GM21723 (cell line): ENCODE data around the gene PPP6R1.
"Not testable (repeated sequence)": the region's sequence is repeated elsewhere in the genome, so short reads cannot be mapped to it uniquely, and the experiment has no call there.

Experiments
- ATAC-seq: cut with Tn5 transposase; IDR thresholded peaks from one replicate; pipeline ENCODE4 v1.9.1; 2021; ENCODE audit warnings: mild to moderate bottlenecking, moderate library complexity; ENCODE audit not compliant: unreplicated experiment

PPP6R1 gene

GRCh38 chr19:55225415-55225958, 33.3 kb downstream of the PPP6R1 start:
- no peak for ATAC-seq

- not testable (repeated sequence) for ATAC-seq
Measured at GRCh38 chr19:55224679-55225414, 34.0 kb downstream of the PPP6R1 start.

DNA sequence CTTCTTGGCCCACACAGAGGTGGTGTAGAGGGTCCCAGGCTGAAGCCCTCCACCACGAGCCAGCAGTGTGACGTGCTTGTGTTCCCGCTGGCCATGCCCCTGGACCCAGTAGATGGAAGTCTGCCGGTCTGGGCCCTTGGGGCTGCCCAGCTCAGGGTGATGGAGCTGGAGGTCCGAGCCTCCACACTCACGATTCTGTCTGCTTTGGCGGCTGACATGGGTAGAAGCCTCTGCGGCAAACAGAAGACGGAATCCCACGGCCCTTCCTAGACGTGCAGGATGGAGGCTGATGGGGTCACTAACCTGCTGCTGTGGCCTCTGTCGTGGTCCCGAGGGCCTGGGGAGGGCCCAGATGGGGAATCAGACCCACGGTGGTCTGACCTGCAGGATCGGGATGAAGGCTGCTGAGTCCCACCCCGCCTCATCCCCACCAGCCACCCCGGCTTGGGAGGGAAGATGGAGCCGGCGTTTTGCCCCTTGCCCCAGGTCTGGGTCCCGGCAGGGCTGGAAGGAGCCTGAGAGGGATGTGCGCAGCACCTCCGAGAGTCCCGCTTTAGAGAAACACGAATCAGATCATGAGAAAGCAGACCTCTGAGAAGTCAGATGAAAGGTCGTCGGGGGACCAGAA, 34.7 kb downstream of the PPP6R1 start:
- no peak for ATAC-seq

GRCh38 chr19:55223291-55224037, 35.4 kb downstream of the PPP6R1 start:
- no peak for ATAC-seq

- no peak for ATAC-seq
Measured at GRCh38 chr19:55220525-55220924, 38.3 kb downstream of the PPP6R1 start.

- ATAC-seq, result no peak
Measured at GRCh38 chr19:55216461-55217198, 42.2 kb downstream of the PPP6R1 start.

DNA sequence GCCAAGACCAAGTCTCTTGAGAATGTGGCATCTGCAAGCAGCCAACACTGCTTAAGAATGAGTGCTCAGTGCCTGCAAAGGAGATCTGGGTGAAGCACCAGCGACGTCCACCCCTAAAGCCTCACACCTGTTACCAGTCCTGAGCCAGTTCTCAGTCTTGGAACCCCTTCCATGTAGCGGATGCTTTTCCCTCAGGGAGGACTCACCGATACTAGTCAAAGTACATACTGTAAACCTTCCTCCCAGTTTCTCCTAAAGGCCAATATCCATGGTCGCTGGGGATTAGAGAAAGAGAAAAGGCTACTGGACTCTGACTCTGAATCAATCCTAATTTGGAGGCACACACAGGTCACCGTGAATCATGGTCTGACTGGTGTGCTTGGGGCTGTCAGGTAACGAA, 45.3 kb downstream of the PPP6R1 start:
- no peak for ATAC-seq

- no peak for ATAC-seq
Measured at GRCh38 chr19:55212447-55212846, 46.4 kb downstream of the PPP6R1 start.

GRCh38 chr19:55209693-55210472, 48.9 kb downstream of the PPP6R1 start:
- no peak for ATAC-seq

GRCh38 chr19:55208880-55209692, 49.7 kb downstream of the PPP6R1 start, which contains the start of gene PTPRH:
TSS of gene PTPRH (minus strand) at chr19:55209501. CDS start at chr19:55209433, 68 bp downstream.
- ATAC-seq, result no peak

GRCh38 chr19:55206664-55207500, 51.9 kb downstream of the PPP6R1 start:
- no peak for ATAC-seq

DNA sequence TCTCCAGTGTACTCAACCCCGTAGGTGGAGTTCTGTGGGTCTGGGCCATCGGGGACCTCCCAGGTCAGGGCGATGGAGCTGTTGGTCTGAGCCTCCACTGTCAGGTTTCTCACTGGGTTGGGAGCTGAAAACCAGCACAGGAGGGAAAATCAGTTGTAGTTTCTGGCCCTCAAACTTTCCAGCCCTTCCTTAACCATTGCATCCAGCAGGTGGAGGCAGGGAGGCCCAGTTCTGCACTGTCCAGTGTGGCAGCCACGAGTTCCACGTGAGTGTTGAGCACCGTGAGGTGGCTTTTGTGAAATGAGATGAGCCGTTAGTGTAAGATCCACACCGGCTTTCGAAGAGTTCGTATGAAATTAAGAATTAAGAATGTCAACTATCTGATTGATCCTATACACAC, 56.6 kb downstream of the PPP6R1 start:
- not testable (repeated sequence) for ATAC-seq

GRCh38 chr19:55199620-55200204, 59.1 kb downstream of the PPP6R1 start:
- ATAC-seq, result no peak

DNA sequence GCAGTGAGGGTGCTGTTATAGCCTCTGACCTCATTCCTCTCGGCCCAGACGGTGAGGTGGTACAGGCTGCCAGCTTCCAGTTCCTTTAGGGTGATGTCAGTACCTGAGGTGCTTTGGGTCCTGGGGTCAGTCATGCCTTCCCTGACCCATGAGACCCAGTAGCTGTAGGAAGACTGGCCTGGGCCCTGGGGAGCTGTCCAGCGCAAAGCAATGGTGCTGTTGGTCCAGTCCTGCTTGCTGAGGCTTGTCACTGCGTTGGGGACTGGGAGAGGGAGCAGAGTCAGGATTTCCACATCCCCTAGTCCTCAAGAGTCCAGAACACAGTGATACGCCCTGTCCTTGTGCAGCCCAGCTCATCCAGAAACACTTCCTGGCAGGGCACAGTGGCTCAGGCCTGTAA, 60.2 kb downstream of the PPP6R1 start:
- no peak for ATAC-seq

DNA sequence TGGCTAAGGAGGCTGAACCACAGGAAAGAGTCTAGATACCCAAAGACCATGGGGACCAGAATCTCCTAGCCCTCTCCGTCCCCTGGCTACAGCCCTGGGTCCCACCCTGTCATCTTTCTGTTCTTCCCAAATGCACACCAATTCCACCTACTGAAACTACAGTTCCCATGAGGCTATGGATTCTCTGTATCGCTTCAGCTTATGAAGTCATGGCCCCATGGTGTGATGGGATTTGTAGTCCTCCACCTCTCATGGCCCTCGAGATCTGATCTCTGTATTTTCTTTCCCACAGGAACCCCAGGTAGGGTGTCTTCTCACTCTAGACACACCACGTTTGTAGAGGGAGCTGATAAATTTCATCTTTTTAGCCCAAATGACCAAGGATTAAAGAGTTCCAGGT, 61.3 kb downstream of the PPP6R1 start:
- no peak for ATAC-seq

- no peak for ATAC-seq
Measured at GRCh38 chr19:55196803-55197202, 62.0 kb downstream of the PPP6R1 start.

- no peak for ATAC-seq
Measured at GRCh38 chr19:55193481-55193880, 65.3 kb downstream of the PPP6R1 start.

- no peak for ATAC-seq
Measured at GRCh38 chr19:55189403-55189835, 69.4 kb downstream of the PPP6R1 start.
